ENCODE data around the gene TDRD1.

DNA sequence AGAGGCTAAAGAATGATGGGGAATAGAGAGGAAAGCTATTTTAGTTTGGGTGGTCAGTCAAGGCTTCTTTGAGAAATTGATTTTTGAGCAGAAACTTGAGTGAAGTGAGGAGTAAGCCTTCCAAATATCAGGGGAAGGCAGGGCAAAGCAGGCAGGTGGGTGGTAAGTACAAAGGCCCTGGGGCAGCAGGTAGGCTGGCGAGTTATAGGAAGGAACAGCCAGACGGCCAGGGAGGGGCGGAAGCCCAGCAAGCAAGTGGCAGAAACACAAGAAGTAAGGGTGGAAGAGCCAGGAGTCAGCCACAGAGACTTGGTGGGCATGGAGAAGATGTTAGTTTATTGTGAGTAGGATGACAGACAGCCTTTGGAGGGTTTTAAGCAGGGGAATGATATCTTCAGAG, 94.8 kb downstream of the TDRD1 start:
- TF ChIP-seq POLR2A (IDR thresholded peaks at IDR 0.05) (no peak), EP300 (IDR thresholded peaks at IDR 0.05) (no peak)
- TF ChIP-seq, protein P1, sequence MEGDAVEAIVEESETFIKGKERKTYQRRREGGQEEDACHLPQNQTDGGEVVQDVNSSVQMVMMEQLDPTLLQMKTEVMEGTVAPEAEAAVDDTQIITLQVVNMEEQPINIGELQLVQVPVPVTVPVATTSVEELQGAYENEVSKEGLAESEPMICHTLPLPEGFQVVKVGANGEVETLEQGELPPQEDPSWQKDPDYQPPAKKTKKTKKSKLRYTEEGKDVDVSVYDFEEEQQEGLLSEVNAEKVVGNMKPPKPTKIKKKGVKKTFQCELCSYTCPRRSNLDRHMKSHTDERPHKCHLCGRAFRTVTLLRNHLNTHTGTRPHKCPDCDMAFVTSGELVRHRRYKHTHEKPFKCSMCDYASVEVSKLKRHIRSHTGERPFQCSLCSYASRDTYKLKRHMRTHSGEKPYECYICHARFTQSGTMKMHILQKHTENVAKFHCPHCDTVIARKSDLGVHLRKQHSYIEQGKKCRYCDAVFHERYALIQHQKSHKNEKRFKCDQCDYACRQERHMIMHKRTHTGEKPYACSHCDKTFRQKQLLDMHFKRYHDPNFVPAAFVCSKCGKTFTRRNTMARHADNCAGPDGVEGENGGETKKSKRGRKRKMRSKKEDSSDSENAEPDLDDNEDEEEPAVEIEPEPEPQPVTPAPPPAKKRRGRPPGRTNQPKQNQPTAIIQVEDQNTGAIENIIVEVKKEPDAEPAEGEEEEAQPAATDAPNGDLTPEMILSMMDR (IDR thresholded peaks at IDR 0.05): no peak
